ENCODE measurements around the gene EED. TPM values are rescaled to one million over a fixed set of nuclear protein-coding genes. Genes with fewer than 3 reads are reported as not detected.
"Not testable (repeated sequence)": the region's sequence is repeated elsewhere in the genome, so short reads cannot be mapped to it uniquely, and the experiment has no call there.

EED gene
- total RNA-seq, 1 donor from 2014 or later, result 12.0 TPM

GRCh38 chr11:86214710-86215109 is 29.8 kb upstream of the EED start:
- no peak for DNase-seq (ENCODE audit: low spot score)
- intact Hi-C loops (cut with DNase I), result loop anchor here (5.0 kb wide), 1 partner anchor 357 kb away; the partner anchor contains the start of gene CCDC83

- no peak for DNase-seq (ENCODE audit: low spot score)
- intact Hi-C loops (cut with DNase I), result loop anchor here (2.0 to 5.0 kb wide), 2 partner anchors 276 to 361 kb away; partner anchors contain the start of gene CCDC83
Observed at GRCh38 chr11:86218125-86219084, 26.1 kb upstream of the EED start.

GRCh38 chr11:86219311-86220193 is 25.0 kb upstream of the EED start:
- intact Hi-C loops (cut with DNase I), result loop anchor here (2.0 to 5.0 kb wide), 2 partner anchors 277 to 362 kb away; partner anchors contain the start of gene CCDC83
- DNase-seq (ENCODE audit: low spot score), result no peak

GRCh38 chr11:86220653-86221052 is 23.9 kb upstream of the EED start:
- no peak for DNase-seq (ENCODE audit: low spot score)
- intact Hi-C loops (cut with DNase I), result no loop called here

- intact Hi-C loops (cut with DNase I), result no loop called here
- no peak for DNase-seq (ENCODE audit: low spot score)
Observed at GRCh38 chr11:86222081-86222480, 22.5 kb upstream of the EED start.

- DNase-seq (ENCODE audit: low spot score); intact Hi-C loops (cut with DNase I): not testable (repeated sequence)
Observed at GRCh38 chr11:86224575-86224974, 20.0 kb upstream of the EED start.

- DNase-seq (ENCODE audit: low spot score); intact Hi-C loops (cut with DNase I): not testable (repeated sequence)
Observed at GRCh38 chr11:86225344-86225743, 19.2 kb upstream of the EED start.

GRCh38 chr11:86228269-86229038 is 16.1 kb upstream of the EED start:
- DNase-seq (ENCODE audit: low spot score), result no peak
- intact Hi-C loops (cut with DNase I), result no loop called here

- intact Hi-C loops (cut with DNase I); DNase-seq (ENCODE audit: low spot score): not testable (repeated sequence)
Observed at GRCh38 chr11:86229039-86229330, 15.6 kb upstream of the EED start.

GRCh38 chr11:86230179-86230804 is 14.3 kb upstream of the EED start:
- no peak for DNase-seq (ENCODE audit: low spot score)
- intact Hi-C loops (cut with DNase I), result no loop called here

- DNase-seq (ENCODE audit: low spot score), result no peak
- intact Hi-C loops (cut with DNase I), result no loop called here
Observed at GRCh38 chr11:86230921-86231434, 13.6 kb upstream of the EED start.

- DNase-seq (ENCODE audit: low spot score), result no peak
- intact Hi-C loops (cut with DNase I), result no loop called here
Observed at GRCh38 chr11:86232556-86232955, 12.0 kb upstream of the EED start.

GRCh38 chr11:86234831-86235461 is 9.6 kb upstream of the EED start:
- no peak for DNase-seq (ENCODE audit: low spot score)
- intact Hi-C loops (cut with DNase I), result no loop called here

- intact Hi-C loops (cut with DNase I), result no loop called here
- DNase-seq (ENCODE audit: low spot score), result no peak
Observed at GRCh38 chr11:86237267-86237804, 7.2 kb upstream of the EED start.

GRCh38 chr11:86240164-86240563 is 4.4 kb upstream of the EED start:
- no peak for DNase-seq (ENCODE audit: low spot score)
- intact Hi-C loops (cut with DNase I), result no loop called here

GRCh38 chr11:86241956-86242535 is 2.5 kb upstream of the EED start:
- intact Hi-C loops (cut with DNase I), result no loop called here
- DNase-seq (ENCODE audit: low spot score), result no peak

- intact Hi-C loops (cut with DNase I), result no loop called here
- no peak for DNase-seq (ENCODE audit: low spot score)
Observed at GRCh38 chr11:86243396-86243795, 1.2 kb upstream of the EED start.

- intact Hi-C loops (cut with DNase I), result no loop called here
- peak; percentile 92 for DNase-seq (ENCODE audit: low spot score)
Observed at GRCh38 chr11:86244063-86244521, 461 bp upstream of the EED start.
